HG02973 (cell line): ENCODE data around the gene CDH23.

Experiments
- ATAC-seq: cut with Tn5 transposase; IDR thresholded peaks from one replicate; pipeline ENCODE4 v1.9.1; 2021; ENCODE audit warnings: moderate library complexity; ENCODE audit not compliant: unreplicated experiment

The CDH23 gene

DNA sequence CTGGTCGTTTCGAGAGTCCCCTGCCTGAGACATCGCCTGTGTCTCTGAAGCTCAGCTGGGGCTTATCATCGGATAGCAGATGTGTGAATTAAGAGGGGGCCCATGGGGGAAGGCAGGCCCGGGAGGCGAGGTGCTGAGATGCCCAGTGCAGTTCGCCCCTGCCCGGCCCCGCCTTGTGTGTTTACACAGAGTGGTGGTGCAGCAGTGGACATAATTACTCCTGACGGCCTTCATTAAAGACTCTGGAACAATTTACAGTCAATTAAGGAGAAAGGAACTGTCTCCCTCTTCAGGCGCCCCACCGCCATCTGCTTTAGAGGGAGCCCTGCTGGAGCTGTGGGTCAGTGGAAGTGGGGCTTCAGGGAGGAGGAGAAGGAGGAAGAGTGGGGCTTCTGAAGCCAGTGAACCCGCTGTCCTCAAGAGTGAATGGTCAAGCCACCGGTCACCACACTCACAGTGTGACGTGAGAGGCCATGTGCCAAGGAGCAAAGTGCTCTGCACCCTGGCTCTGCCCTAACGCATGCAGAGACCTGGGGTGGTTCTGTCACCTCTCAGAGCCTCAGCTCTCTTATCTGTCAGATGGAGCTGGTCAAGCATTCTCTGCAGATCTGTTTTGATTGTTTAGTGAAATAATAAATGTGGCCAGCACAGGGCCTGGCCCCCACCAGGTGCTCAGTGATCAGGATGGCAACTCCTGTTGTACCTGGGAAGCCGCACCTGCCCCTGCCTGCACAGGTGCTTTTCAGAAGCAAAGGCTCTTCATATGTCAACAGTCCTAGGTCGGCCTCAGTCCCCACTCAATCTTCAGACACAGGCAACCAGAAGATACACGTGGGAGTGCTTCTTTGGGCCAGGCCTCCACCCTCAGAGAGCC, 65.6 kb downstream of the CDH23 start:
- no peak for ATAC-seq

DNA sequence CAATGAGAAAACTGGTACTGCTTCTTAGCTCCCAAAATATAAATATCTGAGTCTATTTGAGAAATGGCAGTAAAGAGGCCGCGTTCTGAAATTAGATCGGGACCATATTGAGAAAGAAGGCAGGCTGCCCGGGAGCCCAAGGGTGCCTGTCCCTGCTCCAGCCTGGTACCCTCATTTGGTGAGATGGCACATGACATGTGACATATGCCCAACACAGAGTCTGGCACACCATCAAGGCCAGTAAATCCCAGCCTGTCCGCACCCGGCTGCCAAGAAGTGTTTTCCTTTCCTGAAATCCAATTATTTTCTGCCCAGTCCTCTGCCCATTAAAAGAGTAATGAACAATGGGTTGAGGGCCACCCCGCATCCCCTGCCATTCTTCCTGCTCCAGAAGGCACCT, 66.4 kb downstream of the CDH23 start:
- ATAC-seq: no peak

DNA sequence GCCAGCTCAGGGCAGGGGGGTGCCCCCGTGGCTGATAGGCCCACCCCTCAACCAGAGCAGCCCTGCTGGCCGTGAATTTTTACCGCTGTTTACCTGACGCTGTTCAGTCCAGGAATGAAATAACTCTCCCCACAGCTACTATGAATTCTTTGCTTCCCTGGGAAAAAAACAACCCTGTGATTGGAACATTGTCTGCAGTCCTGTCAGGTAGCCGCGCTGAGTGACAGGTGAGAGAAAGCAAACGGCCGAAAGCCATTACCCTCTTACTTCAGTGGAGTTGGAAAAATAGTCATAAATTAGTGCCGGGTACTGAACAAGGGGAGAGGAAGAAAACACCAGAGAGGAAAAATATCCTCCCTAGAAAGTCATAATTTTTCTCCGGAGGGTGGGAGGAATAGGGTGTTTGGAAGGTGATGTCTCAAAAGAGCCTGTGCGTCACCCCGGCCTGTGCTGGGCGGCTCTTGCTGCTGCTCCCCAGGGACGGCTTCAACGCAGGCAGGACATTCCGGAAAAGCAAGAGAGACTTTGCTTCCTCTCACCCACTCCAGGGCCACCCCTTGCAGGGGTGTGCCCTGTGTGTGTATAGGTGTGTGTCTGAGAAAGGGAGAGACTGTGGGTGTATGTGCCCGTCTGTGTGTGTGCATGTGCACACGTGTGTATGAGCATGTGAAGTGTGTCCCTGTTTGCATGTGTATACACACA, 69.0 kb downstream of the CDH23 start:
- ATAC-seq: no peak

DNA sequence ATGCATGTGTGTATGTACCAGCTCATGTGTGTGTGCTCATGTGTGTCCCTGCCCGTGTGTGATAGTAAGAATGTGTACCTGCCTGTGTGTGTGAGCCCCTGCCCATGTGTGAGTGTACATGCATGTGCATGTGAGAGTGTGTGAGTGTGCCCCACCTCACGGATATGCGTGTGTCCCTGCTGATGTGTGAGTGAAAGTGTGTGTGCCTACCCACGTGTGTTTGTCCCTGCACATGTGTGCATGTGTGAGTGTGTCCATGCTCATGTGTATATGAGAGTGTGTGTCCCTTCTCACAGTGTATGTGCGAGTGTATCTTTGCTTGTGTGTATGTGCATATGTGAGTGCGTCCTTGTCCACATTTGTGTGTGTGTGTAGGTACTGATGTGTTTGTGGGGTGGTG, 69.6 kb downstream of the CDH23 start:
- no peak for ATAC-seq

DNA sequence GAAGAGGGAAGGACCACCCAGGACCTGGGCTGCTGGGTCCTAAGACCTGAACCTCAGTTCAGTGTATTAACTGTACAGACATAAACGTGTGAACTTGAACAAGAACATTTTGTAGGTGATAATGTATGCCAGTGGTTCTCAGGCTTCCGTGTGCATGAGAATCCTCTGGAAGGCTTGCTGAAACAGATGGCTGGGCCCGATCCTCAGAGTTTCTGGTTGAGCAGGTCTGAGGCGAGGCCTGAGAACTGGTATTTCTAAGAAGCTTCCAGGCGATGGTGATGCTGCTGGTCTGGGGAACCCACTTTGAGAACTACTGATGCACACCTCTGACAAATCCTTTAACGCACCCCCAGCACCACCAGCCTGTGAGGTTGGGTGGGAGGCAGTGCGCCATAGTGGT, 70.4 kb downstream of the CDH23 start:
- no peak for ATAC-seq

DNA sequence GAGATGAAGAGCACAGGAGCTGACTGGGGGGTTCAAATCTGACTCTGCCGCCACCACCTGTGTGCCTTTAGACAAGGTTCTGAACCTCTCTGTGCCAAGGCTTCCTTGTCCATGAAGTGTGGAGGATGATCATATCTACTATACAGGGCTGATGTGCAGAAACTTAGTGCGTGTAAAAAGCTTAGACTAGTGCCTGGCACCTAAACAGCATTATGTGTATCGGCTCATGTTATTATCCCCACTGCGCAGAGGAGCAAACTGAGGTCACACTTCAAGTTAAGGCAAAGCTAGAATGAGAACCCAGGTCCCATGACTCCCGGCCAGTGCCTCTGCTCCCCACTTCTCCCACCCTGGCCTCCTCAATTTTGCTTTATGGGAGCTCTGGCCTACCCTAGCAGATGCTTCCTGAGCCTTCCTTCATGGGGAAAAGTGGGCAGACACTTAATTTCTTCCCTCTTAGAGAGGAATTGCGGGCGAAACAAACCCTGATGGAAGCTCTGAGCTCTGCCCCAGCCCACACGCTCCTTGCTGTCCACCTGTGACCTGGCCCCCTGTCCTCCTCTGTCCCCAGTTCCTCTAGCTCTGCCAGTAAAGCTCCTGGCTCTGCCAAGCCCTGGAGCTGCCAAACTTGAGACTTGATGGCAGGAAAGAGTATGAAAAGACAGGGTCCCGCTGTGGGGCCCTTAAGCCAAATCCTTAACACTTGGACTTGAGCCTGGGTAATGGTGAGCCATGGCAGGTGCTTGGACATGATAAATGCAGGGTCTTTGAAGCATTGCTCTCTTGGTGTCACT, 71.0 kb downstream of the CDH23 start:
- no peak for ATAC-seq

DNA sequence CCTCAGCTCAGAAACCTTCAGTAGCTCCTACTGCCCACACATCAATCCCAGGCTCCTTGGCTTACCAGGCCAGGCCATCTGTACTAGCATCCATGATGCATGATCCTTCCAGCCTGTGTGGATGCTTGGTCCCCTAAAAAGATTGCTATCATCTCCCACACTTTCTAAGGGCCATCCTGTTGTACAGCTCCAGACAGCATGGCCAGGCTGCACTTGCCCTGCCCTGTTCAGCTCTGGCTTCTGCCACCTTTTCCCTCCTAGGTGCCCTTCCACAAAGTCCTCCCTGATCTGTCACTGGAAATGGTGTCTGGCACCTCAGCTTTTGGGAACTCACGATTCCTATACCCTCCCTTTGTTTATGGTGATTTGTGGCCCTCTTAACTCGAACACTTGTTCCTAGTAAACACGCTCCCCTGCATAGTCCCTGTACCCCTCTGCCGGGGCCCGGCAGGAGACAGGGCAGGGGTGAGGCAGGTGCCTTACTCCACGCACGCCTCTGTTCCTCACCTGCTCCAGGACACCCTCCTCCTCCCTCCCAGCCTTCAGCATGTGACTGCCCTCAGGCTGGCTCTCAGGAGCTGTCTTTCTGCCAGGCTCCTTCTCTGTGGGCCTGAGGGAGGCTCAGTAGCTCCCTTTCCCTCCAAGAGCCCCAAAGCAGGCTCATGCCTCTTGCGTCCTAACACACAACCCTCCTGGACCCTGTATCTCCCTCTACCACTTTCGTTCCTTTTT, 71.8 kb downstream of the CDH23 start:
- ATAC-seq: no peak

DNA sequence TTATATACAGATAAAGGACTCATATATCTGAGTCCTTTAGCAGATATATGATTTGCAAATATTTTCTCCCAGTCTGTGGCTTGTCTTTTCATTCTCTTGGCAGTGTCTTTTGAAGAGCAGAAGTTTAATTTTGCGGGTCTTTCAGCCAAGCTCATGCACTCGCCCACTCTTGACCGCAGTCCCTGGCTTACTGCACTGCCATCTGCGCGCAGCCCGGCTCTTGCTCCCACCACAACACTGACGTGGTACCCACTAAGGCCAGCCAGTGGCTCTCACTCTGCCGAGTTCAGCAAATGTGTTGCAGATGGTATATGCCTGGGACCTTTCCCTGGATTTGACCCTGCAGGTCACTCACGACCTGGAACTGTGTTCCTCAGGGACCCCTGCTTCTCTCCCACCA, 74.3 kb downstream of the CDH23 start:
- ATAC-seq: no peak

DNA sequence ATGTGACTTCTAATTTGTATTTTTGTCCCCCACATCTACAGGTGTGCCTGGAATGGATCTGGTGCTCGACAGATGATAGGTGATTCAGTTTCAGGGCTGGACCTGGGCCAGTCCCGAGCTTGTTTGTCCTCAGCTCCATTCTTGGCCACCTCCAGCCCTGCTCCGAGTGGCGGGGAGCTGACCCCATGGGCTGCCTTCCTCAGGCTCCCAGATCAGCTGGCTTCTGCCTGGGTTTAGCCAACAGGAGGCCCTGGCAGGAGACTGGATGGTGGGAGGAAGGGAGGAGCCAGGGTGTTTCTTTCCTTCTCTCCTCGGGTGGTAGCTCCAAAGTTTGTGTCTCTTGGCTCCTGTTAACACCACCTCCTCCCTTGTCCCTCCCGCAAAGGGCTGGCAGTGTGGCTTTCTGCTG, 75.2 kb downstream of the CDH23 start:
- ATAC-seq: no peak

DNA sequence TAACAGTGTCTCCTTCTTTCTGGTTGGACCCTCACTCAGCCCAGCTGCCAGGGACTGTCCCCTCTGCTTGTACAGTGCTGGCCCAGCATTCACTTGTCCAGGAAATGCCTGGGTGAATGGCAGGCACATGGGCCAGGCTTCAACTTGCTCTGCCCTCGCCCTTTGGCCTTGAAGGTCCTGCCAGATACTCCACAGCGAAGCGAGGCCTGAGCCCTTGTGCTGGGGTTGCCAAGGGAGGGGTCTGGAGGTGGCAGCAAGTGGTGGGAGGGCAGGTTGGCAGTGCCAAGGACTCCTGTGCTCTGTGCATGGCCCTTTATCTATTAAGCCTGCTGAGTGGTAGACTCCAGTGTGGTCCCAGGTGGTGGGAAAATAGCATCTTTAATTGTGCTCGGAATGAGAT, 75.7 kb downstream of the CDH23 start:
- no peak for ATAC-seq

DNA sequence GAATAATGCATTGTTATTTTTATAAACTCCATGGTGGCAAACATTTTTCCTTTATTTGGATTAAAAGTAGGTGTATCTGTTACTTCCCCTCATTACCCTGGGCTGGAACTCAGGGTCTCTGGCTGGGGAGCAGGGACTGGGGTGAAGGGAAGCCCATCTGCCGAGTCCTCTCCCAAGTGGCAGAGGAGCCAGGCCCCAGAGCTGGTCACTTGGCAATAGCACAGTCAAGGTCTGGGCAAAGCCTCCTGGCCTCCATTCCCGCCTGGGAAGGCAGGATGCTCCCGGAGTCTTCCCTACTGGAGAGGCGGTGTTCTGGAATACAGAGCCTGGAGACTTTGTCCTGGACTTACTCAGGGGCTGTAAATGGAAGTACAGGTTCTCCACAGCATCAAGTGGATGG, 76.2 kb downstream of the CDH23 start:
- ATAC-seq: no peak

DNA sequence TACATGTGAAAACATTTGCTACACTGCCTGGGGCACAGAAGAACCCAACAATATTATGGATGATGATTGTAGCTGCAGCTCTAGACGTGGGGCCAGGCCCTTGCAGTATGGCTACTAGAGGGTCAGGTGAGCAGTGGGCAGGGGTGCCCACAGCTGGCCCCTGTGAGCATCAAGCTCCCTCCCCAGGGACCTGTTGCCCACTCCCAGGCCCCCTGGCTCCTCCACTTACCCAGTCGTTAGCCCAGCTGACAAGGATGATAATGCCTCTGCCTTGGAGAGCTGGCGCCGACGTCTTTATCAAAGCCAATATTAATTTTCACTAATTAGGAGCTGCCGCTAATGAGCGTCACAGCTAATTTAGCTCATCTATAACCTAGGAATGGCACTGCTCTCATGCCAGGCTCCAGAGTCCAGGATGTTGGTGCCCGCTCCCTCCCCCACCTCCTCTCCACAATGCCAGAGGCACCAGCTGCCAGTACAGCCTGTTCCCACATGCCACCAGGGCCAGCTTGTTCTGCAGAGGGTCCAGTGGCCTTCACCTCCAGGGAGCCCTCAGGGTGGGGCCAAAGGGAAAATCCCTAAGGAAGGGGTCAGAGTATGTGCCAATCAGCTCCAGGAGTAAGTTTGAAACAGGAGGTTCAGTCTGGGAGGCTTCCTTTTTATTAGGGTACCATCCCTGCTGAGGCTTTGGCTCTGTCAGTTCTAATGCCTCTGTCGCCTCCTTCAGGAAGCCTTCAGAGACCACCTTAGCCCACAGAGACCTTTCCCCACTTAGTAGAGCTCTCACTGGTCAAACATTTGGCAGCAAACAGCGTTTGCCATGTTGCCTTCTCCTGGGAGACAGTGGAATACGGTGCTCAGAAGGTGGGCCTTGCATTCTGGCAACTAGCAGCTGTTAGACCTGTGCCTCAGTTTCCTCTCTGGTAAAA, 77.2 kb downstream of the CDH23 start:
- no peak for ATAC-seq

DNA sequence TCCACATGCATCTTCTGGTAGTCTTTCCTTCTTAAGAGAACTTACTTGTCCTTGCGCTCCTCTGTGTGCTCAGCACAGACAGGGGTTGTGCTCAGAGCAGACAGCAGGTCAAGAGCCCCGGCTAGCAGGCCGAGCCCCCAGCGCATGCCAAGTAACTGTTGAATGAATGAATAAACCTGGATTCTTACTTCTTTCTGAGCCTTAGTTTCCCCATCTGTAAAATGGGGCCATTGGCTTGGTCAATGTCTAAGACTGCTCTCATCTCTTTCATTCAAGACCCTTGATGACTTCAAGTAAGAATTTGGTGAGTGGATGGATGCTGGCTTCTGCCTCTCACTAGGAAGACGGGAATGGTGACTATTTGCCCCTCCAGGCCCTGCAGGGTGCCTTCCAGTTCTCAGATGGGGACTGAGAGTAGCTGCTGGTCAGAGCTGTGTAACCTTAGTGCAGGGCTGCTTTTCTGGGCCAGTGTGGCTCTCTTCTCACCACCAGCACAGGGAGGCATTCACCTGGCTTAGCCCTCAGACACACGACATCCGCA, 78.1 kb downstream of the CDH23 start:
- no peak for ATAC-seq

DNA sequence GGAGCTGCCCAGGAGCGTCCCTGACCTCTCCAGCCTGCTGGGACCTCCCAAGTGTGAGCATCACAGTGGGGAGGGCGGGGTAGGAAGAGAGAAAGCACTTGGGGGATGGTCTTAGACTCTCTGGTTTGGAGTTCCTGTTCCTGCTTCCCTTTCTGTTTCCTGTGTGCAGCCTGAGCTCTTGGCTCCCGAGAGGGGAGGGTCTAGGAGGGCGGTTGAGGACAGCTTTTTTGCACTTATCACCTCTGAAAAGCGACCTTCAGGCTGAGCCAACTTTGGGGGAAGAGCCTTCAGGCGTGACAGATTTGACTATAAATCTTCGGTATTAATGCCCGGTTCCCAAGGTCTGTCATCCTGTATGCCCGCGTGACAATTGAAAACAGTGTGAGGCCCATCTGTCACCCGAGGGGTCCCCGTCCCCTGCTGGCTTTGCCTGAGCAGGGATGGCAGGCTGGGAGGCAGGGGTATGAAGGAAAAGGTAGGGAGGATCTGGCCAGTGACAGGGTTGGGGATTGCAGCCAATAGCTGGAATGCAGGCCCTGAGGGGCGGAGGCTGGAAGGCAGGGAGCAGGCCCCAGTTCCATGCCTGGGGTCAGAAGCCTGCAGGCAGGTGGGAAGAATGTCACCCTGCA, 78.6 kb downstream of the CDH23 start:
- ATAC-seq: no peak

DNA sequence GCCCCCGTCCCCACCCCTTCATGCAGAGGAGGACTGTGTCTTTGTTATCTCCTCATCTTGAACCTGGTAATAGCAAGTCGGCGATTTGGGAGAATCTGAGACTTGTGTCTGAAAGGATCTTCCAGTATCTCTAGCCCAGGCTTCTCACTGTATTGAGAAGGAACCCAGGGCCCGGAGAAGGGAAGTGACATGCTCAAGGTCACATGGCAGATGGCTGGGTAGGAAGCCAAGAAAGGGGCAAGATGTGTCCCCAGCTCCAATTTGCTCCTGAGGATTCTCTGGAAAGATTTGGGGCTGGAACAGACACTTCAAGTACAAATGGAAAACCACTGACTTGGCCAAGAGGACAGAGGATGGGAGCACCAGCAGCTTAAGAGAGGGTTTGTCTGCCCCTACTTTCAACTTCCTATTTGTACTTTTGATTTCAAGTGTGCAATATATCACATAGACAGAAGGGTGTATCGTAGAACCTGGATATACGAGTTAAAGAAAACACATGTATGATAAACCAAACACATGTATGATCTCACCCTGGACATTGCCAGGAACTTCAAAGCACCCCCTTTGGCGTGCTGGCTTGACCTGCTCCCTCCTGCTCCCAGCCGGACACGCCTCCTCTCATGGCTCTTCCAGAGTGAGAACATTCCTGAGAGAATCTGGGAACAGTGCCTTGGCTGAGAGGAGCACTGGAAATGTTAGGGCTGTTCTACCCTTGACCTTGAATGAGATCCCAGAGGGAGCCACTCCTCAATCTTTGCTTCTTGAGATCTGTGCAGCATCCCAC, 79.7 kb downstream of the CDH23 start:
- no peak for ATAC-seq

DNA sequence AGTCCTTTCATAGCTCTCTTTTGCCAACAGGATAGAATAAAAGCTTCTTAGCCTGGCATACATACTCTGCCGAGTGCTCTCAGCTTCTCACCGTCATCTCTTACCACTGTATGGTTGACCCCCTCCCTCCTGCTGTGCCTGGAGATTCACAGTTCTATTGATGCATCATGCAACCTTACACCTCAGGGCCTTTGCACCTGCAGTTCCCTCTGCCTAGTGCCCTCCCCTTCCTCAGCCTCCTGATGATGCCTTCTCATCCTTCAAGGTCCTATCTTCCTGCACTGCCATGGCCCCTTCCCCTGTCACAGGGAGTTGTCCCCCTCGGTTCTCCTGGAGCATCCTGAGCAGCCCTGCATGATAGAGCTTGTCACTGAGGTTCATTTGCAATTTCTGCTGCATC, 81.5 kb downstream of the CDH23 start:
- no peak for ATAC-seq

DNA sequence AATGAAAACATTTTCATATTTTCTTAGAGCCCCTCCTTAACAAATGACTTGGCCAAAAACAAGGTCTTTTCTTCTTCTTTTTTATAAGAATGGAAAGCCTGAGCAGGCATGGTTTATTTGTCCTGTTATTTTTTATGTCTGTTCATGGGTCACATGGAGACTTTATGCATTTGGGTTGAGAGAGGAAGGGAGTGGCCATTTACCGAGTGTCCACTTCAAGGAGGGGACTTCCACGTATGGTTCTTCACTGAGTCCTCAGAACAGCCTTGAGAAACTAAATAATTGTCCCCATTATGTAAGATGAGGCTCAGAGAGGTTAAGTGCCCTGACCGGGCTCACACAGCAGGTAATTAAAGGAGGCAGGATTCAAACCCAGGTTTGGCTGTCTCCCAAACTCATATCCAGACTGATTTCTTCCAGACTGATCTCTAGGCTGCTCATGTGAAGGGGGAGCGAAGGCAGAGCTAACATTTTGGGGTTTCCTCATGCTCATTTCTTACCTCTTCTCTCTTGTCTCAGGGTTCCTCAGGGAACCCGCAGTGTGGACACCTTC, 82.2 kb downstream of the CDH23 start:
- no peak for ATAC-seq

DNA sequence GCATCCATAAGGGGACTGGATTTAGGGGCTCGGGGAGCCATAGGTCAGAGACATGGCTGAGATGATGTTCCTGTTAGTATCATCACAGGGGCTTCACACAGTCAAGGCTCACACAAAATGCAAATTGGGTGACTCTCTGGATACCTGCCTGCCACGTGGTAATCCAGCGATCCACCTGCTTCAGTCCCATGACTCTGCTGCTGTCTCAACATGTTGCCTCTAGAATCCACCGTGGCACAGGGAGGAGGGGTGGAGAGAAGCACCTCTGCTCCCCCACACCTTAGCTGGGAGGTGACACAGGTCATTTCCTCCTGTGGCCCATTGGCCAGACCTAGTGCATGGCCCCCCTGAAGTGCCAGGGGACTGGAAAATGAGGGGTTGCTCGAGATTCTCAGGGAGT, 83.1 kb downstream of the CDH23 start:
- ATAC-seq: no peak
